ENCODE measurements around the gene CMYA5.

CMYA5 gene

GRCh38 chr5:79743846-79744605 lies 54.4 kb downstream of the CMYA5 start:
- Histone ChIP-seq H3K4me1 (ENCODE audit: control insufficient read depth in 2 of 2, insufficient read depth in 2 of 2, low read length in 2 of 2) (no peaks in the 10 kb centered on the region), H3K27me3 (ENCODE audit: control insufficient read depth in 2 of 2, insufficient read depth in 2 of 2, low read length in 2 of 2) (no peaks in the 10 kb centered on the region), H3K4me3 (ENCODE audit: low read length in 2 of 2) (no peak overlapping the region), H3K36me3 (ENCODE audit: control insufficient read depth in 2 of 2, insufficient read depth in 2 of 2, low read length in 2 of 2) (no peaks in the 10 kb centered on the region), H3K27ac (ENCODE audit: low read depth in 2 of 2, low read length in 2 of 2) (no peak overlapping the region), H3K9ac (ENCODE audit: low read depth in 1 of 2, low read length in 2 of 2) (no peak overlapping the region), H3K9me3 (ENCODE audit: control insufficient read depth in 2 of 2, low read length in 2 of 2) (no peaks in the 10 kb centered on the region)

- no peak overlapping the region for H3K27ac ChIP-seq (ENCODE audit: low read depth in 2 of 2, low read length in 2 of 2)
- H3K4me1 ChIP-seq (ENCODE audit: control insufficient read depth in 2 of 2, insufficient read depth in 2 of 2, low read length in 2 of 2), result no peaks in the 10 kb centered on the region
- no peaks in the 10 kb centered on the region for H3K27me3 ChIP-seq (ENCODE audit: control insufficient read depth in 2 of 2, insufficient read depth in 2 of 2, low read length in 2 of 2)
- no peaks in the 10 kb centered on the region for H3K9me3 ChIP-seq (ENCODE audit: control insufficient read depth in 2 of 2, low read length in 2 of 2)
- no peaks in the 10 kb centered on the region for H3K36me3 ChIP-seq (ENCODE audit: control insufficient read depth in 2 of 2, insufficient read depth in 2 of 2, low read length in 2 of 2)
- no peak overlapping the region for H3K9ac ChIP-seq (ENCODE audit: low read depth in 1 of 2, low read length in 2 of 2)
- no peak overlapping the region for H3K4me3 ChIP-seq (ENCODE audit: low read length in 2 of 2)
Observed at GRCh38 chr5:79745255-79745654, 55.6 kb downstream of the CMYA5 start.

- H3K27me3 ChIP-seq (ENCODE audit: control insufficient read depth in 2 of 2, insufficient read depth in 2 of 2, low read length in 2 of 2), result no peaks in the 10 kb centered on the region
- H3K9ac ChIP-seq (ENCODE audit: low read depth in 1 of 2, low read length in 2 of 2), result no peak overlapping the region
- no peak overlapping the region for H3K27ac ChIP-seq (ENCODE audit: low read depth in 2 of 2, low read length in 2 of 2)
- no peaks in the 10 kb centered on the region for H3K36me3 ChIP-seq (ENCODE audit: control insufficient read depth in 2 of 2, insufficient read depth in 2 of 2, low read length in 2 of 2)
- H3K9me3 ChIP-seq (ENCODE audit: control insufficient read depth in 2 of 2, low read length in 2 of 2), result no peaks in the 10 kb centered on the region
- no peak overlapping the region for H3K4me3 ChIP-seq (ENCODE audit: low read length in 2 of 2)
- H3K4me1 ChIP-seq (ENCODE audit: control insufficient read depth in 2 of 2, insufficient read depth in 2 of 2, low read length in 2 of 2), result no peaks in the 10 kb centered on the region
Observed at GRCh38 chr5:79746642-79747569, 57.3 kb downstream of the CMYA5 start.

GRCh38 chr5:79750611-79751510 lies 61.2 kb downstream of the CMYA5 start:
- Histone ChIP-seq H3K4me3 (ENCODE audit: low read length in 2 of 2) (no peak overlapping the region), H3K36me3 (ENCODE audit: control insufficient read depth in 2 of 2, insufficient read depth in 2 of 2, low read length in 2 of 2) (no peaks in the 10 kb centered on the region), H3K27me3 (ENCODE audit: control insufficient read depth in 2 of 2, insufficient read depth in 2 of 2, low read length in 2 of 2) (no peaks in the 10 kb centered on the region), H3K4me1 (ENCODE audit: control insufficient read depth in 2 of 2, insufficient read depth in 2 of 2, low read length in 2 of 2) (no peaks in the 10 kb centered on the region), H3K9ac (ENCODE audit: low read depth in 1 of 2, low read length in 2 of 2) (no peak overlapping the region), H3K27ac (ENCODE audit: low read depth in 2 of 2, low read length in 2 of 2) (no peak overlapping the region), H3K9me3 (ENCODE audit: control insufficient read depth in 2 of 2, low read length in 2 of 2) (no peaks in the 10 kb centered on the region)

- no peak overlapping the region for H3K27ac ChIP-seq (ENCODE audit: low read depth in 2 of 2, low read length in 2 of 2)
Observed at GRCh38 chr5:79753092-79753491, 63.5 kb downstream of the CMYA5 start.

GRCh38 chr5:79753877-79754645 lies 64.4 kb downstream of the CMYA5 start:
- Histone ChIP-seq H3K9me3 (ENCODE audit: control insufficient read depth in 2 of 2, low read length in 2 of 2) (no peaks in the 10 kb centered on the region), H3K27ac (ENCODE audit: low read depth in 2 of 2, low read length in 2 of 2) (no peak overlapping the region), H3K4me1 (ENCODE audit: control insufficient read depth in 2 of 2, insufficient read depth in 2 of 2, low read length in 2 of 2) (no peaks in the 10 kb centered on the region), H3K27me3 (ENCODE audit: control insufficient read depth in 2 of 2, insufficient read depth in 2 of 2, low read length in 2 of 2) (no peaks in the 10 kb centered on the region), H3K9ac (ENCODE audit: low read depth in 1 of 2, low read length in 2 of 2) (no peak overlapping the region), H3K4me3 (ENCODE audit: low read length in 2 of 2) (no peak overlapping the region), H3K36me3 (ENCODE audit: control insufficient read depth in 2 of 2, insufficient read depth in 2 of 2, low read length in 2 of 2) (no peaks in the 10 kb centered on the region)

More at GRCh38 chr5:79753092-79753491, 63.5 kb downstream of the CMYA5 start:
- Histone ChIP-seq H3K9ac (ENCODE audit: low read depth in 1 of 2, low read length in 2 of 2) (no peak overlapping the region), H3K9me3 (ENCODE audit: control insufficient read depth in 2 of 2, low read length in 2 of 2) (no peaks in the 10 kb centered on the region), H3K4me1 (ENCODE audit: control insufficient read depth in 2 of 2, insufficient read depth in 2 of 2, low read length in 2 of 2) (no peaks in the 10 kb centered on the region), H3K36me3 (ENCODE audit: control insufficient read depth in 2 of 2, insufficient read depth in 2 of 2, low read length in 2 of 2) (no peaks in the 10 kb centered on the region), H3K27me3 (ENCODE audit: control insufficient read depth in 2 of 2, insufficient read depth in 2 of 2, low read length in 2 of 2) (no peaks in the 10 kb centered on the region), H3K4me3 (ENCODE audit: low read length in 2 of 2) (no peak overlapping the region)

GRCh38 chr5:79754865-79755555 lies 65.4 kb downstream of the CMYA5 start:
- no peak overlapping the region for H3K27ac ChIP-seq (ENCODE audit: low read depth in 2 of 2, low read length in 2 of 2)
- no peaks in the 10 kb centered on the region for H3K36me3 ChIP-seq (ENCODE audit: control insufficient read depth in 2 of 2, insufficient read depth in 2 of 2, low read length in 2 of 2)
- no peak overlapping the region for H3K9ac ChIP-seq (ENCODE audit: low read depth in 1 of 2, low read length in 2 of 2)
- no peak overlapping the region for H3K4me3 ChIP-seq (ENCODE audit: low read length in 2 of 2)
- H3K27me3 ChIP-seq (ENCODE audit: control insufficient read depth in 2 of 2, insufficient read depth in 2 of 2, low read length in 2 of 2), result no peaks in the 10 kb centered on the region
- H3K9me3 ChIP-seq (ENCODE audit: control insufficient read depth in 2 of 2, low read length in 2 of 2), result no peaks in the 10 kb centered on the region
- no peaks in the 10 kb centered on the region for H3K4me1 ChIP-seq (ENCODE audit: control insufficient read depth in 2 of 2, insufficient read depth in 2 of 2, low read length in 2 of 2)

GRCh38 chr5:79756076-79756475 lies 66.4 kb downstream of the CMYA5 start:
- no peak overlapping the region for H3K4me3 ChIP-seq (ENCODE audit: low read length in 2 of 2)
- H3K9me3 ChIP-seq (ENCODE audit: control insufficient read depth in 2 of 2, low read length in 2 of 2), result no peaks in the 10 kb centered on the region
- no peak overlapping the region for H3K27ac ChIP-seq (ENCODE audit: low read depth in 2 of 2, low read length in 2 of 2)
- no peaks in the 10 kb centered on the region for H3K36me3 ChIP-seq (ENCODE audit: control insufficient read depth in 2 of 2, insufficient read depth in 2 of 2, low read length in 2 of 2)
- H3K9ac ChIP-seq (ENCODE audit: low read depth in 1 of 2, low read length in 2 of 2), result no peak overlapping the region
- H3K27me3 ChIP-seq (ENCODE audit: control insufficient read depth in 2 of 2, insufficient read depth in 2 of 2, low read length in 2 of 2), result no peaks in the 10 kb centered on the region
- no peaks in the 10 kb centered on the region for H3K4me1 ChIP-seq (ENCODE audit: control insufficient read depth in 2 of 2, insufficient read depth in 2 of 2, low read length in 2 of 2)

- no peaks in the 10 kb centered on the region for H3K4me1 ChIP-seq (ENCODE audit: control insufficient read depth in 2 of 2, insufficient read depth in 2 of 2, low read length in 2 of 2)
- no peaks in the 10 kb centered on the region for H3K36me3 ChIP-seq (ENCODE audit: control insufficient read depth in 2 of 2, insufficient read depth in 2 of 2, low read length in 2 of 2)
- H3K27ac ChIP-seq (ENCODE audit: low read depth in 2 of 2, low read length in 2 of 2), result no peak overlapping the region
Observed at GRCh38 chr5:79759436-79759835, 69.8 kb downstream of the CMYA5 start.

More at GRCh38 chr5:79759436-79759835, 69.8 kb downstream of the CMYA5 start:
- no peak overlapping the region for H3K4me3 ChIP-seq (ENCODE audit: low read length in 2 of 2)
- no peaks in the 10 kb centered on the region for H3K9me3 ChIP-seq (ENCODE audit: control insufficient read depth in 2 of 2, low read length in 2 of 2)
- H3K27me3 ChIP-seq (ENCODE audit: control insufficient read depth in 2 of 2, insufficient read depth in 2 of 2, low read length in 2 of 2), result no peaks in the 10 kb centered on the region
- no peak overlapping the region for H3K9ac ChIP-seq (ENCODE audit: low read depth in 1 of 2, low read length in 2 of 2)

Measured in mucosa of rectum (tissue), 2 donors.